Measurements from ENCODE around the gene UBL4B.
"Not testable (repeated sequence)": the region's sequence is repeated elsewhere in the genome, so short reads cannot be mapped to it uniquely, and the experiment has no call there.

Gene UBL4B

GRCh38 chr1:110074166-110074565 lies 38.1 kb upstream of the UBL4B start:
- Mint-ChIP-seq H3K27ac (no peak overlapping the region), H3K4me1 (peaks cover 13% of the 10 kb centered on the region), H3K36me3 (ENCODE audit: low read depth) (no peaks in the 10 kb centered on the region), H3K27me3 (ENCODE audit: low read depth) (peaks cover 91% of the 10 kb centered on the region), H3K4me3 (no peak overlapping the region), H3K9me3 (no peaks in the 10 kb centered on the region)
- TF ChIP-seq, protein P1, sequence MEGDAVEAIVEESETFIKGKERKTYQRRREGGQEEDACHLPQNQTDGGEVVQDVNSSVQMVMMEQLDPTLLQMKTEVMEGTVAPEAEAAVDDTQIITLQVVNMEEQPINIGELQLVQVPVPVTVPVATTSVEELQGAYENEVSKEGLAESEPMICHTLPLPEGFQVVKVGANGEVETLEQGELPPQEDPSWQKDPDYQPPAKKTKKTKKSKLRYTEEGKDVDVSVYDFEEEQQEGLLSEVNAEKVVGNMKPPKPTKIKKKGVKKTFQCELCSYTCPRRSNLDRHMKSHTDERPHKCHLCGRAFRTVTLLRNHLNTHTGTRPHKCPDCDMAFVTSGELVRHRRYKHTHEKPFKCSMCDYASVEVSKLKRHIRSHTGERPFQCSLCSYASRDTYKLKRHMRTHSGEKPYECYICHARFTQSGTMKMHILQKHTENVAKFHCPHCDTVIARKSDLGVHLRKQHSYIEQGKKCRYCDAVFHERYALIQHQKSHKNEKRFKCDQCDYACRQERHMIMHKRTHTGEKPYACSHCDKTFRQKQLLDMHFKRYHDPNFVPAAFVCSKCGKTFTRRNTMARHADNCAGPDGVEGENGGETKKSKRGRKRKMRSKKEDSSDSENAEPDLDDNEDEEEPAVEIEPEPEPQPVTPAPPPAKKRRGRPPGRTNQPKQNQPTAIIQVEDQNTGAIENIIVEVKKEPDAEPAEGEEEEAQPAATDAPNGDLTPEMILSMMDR (IDR thresholded peaks at IDR 0.05; ENCODE audit: unreplicated experiment in 3 of 3): no peak

- Mint-ChIP-seq H3K4me3 (no peak overlapping the region), H3K36me3 (ENCODE audit: low read depth) (no peaks in the 10 kb centered on the region), H3K27me3 (ENCODE audit: low read depth) (peaks cover 91% of the 10 kb centered on the region), H3K9me3 (no peaks in the 10 kb centered on the region), H3K27ac (no peak overlapping the region), H3K4me1 (peaks cover 13% of the 10 kb centered on the region)
- TF ChIP-seq, protein P1 (IDR thresholded peaks at IDR 0.05; ENCODE audit: unreplicated experiment in 3 of 3): no peak
Measured at GRCh38 chr1:110076789-110077500, 35.3 kb upstream of the UBL4B start.

DNA sequence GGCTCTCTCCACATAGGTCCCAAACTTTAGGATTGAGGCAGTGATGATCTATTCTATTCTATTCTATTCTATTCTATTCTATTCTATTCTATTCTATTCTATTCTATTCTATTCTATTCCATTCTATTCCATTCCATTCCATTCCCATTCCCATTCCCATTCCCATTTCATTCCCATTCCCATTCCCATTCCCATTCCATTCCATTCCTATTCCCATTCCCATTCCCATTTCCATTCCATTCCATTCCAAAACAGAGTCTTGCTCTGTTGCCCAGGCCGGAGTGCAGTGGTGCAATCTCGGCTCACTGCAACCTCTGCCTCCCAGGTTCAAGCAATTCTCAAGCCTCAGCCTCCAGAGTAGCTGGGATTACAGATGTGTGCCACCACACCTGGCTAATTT lies 32.2 kb upstream of the UBL4B start:
- not testable (repeated sequence) for H3K36me3 Mint-ChIP-seq (ENCODE audit: low read depth); H3K9me3 Mint-ChIP-seq; H3K4me3 Mint-ChIP-seq; H3K27ac Mint-ChIP-seq
- Mint-ChIP-seq H3K4me1 (peaks cover 28% of the 10 kb centered on the region), H3K27me3 (ENCODE audit: low read depth) (peaks cover 91% of the 10 kb centered on the region)

DNA sequence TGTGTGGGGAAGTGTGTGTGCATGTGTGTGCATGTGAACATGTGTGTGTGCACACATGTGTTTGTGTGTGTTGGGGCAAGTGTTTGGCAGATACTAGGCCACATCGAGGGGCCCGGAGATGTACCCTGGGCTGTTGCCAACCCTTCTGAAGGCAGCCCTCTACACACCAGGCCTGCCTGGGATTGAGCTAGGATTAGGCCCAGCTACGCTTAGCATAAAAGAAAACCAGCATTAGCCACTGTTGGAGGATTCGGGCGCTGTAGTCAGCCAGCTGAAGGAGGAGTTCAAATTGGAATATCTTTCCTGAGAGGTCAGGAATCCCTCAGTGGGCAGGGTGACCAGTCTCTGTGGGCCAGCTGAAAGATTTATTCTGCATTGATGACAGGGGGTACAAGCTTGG lies 31.2 kb upstream of the UBL4B start:
- peaks cover 22% of the 10 kb centered on the region for H3K4me1 Mint-ChIP-seq
- H3K36me3 Mint-ChIP-seq (ENCODE audit: low read depth): no peaks in the 10 kb centered on the region
- TF ChIP-seq, protein P1 (IDR thresholded peaks at IDR 0.05; ENCODE audit: unreplicated experiment in 3 of 3): no peak
- no peak overlapping the region for H3K27ac Mint-ChIP-seq
- peaks cover 91% of the 10 kb centered on the region for H3K27me3 Mint-ChIP-seq (ENCODE audit: low read depth)
- no peaks in the 10 kb centered on the region for H3K9me3 Mint-ChIP-seq
- peak overlapping the region in 1 of 3 experiments; percentile 6 for H3K4me3 Mint-ChIP-seq

DNA sequence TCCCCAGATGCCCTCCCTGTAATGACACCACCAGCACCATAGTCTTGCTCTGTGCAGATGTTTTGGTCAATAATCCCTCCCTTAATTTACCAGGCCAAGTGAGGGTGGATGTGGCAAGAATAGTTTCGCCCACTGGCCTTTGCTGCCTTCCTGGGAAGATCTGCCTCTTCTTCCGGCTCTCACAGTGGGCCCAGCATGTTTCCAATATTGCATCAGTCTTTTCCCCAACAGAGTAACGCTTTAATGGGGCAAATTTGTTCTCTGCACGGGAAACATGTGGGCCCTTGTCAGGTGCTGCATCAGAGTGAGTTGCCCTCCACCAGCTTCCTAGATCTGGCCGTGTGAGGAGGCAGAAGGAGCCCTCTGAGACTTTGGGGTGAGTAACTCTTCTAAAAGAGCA lies 29.8 kb upstream of the UBL4B start:
- H3K4me1 Mint-ChIP-seq: peaks cover 22% of the 10 kb centered on the region
- peaks cover 91% of the 10 kb centered on the region for H3K27me3 Mint-ChIP-seq (ENCODE audit: low read depth)
- H3K36me3 Mint-ChIP-seq (ENCODE audit: low read depth): no peaks in the 10 kb centered on the region
- H3K27ac Mint-ChIP-seq: no peak overlapping the region
- H3K9me3 Mint-ChIP-seq: no peaks in the 10 kb centered on the region
- peak overlapping the region in 2 of 3 experiments; percentile 15 to 49 for H3K4me3 Mint-ChIP-seq
- TF ChIP-seq, protein P1 (IDR thresholded peaks at IDR 0.05; ENCODE audit: unreplicated experiment in 3 of 3): no peak

DNA sequence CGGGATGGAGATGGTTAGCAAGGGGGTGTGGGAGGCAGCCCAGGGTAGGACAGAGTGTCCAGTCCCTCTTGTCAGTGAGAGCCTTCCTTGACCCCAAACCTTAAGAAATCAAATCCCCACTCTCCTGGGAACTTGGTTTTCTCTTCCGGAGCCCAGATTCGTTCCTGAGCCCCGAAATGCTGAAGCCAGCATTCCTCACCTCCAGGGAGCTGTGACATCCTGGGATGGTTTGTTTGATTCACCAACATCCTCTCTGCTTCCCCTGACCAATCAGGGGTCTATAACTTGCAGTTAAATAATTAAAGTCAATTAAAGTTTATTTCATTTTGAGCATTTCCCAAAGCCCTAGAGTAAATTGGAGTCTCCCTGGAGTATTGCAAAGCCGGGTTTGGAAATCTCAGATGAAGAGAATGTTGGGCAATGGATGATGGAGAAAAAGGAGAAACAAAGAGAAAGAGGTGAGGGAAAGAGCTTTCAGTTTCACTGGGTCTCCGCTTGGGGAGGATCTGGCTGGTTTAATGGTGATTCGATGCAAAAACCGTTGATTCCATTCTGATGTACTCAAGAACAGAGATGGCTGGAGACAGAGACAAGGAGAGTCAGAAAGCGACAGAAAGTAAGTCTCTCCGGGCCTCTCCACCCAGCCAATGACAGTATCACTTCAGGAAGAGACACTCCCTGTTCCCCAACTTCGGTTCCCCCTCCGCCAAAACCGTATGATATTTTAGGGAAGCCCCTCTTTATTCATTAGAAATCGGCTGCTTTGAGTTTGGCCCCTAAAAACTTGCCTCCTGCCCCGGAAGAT lies 29.0 kb upstream of the UBL4B start:
- no peaks in the 10 kb centered on the region for H3K9me3 Mint-ChIP-seq
- H3K36me3 Mint-ChIP-seq (ENCODE audit: low read depth): no peaks in the 10 kb centered on the region
- H3K4me3 Mint-ChIP-seq: peak overlapping the region; percentile 59 to 72 (median 71)
- H3K4me1 Mint-ChIP-seq: peaks cover 22% of the 10 kb centered on the region
- H3K27me3 Mint-ChIP-seq (ENCODE audit: low read depth): peaks cover 91% of the 10 kb centered on the region
- H3K27ac Mint-ChIP-seq: no peak overlapping the region
- TF ChIP-seq, protein P1 (IDR thresholded peaks at IDR 0.05; ENCODE audit: unreplicated experiment in 3 of 3): no peak
